ENCODE data around the gene RNMT. TPM values are rescaled to one million over a fixed set of nuclear protein-coding genes. Genes with fewer than 3 reads are reported as not detected.

Gene RNMT
- total RNA-seq, 2 experiments from 2014 or later, result 40.7 to 44.0 TPM

GRCh38 chr18:13809043-13809430, 82.6 kb downstream of the RNMT start:
- H3K9me3 Mint-ChIP-seq, result peaks cover 1% of the 10 kb centered on the region
- no peaks in the 10 kb centered on the region for H3K36me3 Mint-ChIP-seq
- H3K27ac Mint-ChIP-seq, result no peak overlapping the region
- ATAC-seq (ENCODE audit: low read depth) (no peak), DNase-seq (no peak)
- peaks cover 18% of the 10 kb centered on the region for H3K27me3 Mint-ChIP-seq
- H3K4me3 Mint-ChIP-seq, result no peak overlapping the region
- POLR2A ChIA-PET, result no interaction called here
- no peaks in the 10 kb centered on the region for H3K4me1 Mint-ChIP-seq

- no peaks in the 10 kb centered on the region for H3K36me3 Mint-ChIP-seq
- H3K9me3 Mint-ChIP-seq, result peaks cover 1% of the 10 kb centered on the region
- H3K27me3 Mint-ChIP-seq, result peaks cover 11% of the 10 kb centered on the region
- POLR2A ChIA-PET, result no interaction called here
- DNase-seq (no peak), ATAC-seq (ENCODE audit: low read depth) (no peak)
- H3K4me1 Mint-ChIP-seq, result no peaks in the 10 kb centered on the region
- no peak overlapping the region for H3K4me3 Mint-ChIP-seq
- no peak overlapping the region for H3K27ac Mint-ChIP-seq
These were observed 83.2 kb downstream of the RNMT start for GRCh38 chr18:13809531-13810255.

GRCh38 chr18:13810950-13811485, 84.5 kb downstream of the RNMT start:
- ATAC-seq (ENCODE audit: low read depth) (no peak), DNase-seq (no peak)
- Mint-ChIP-seq H3K27me3 (peaks cover 4% of the 10 kb centered on the region), H3K4me3 (no peak overlapping the region), H3K9me3 (no peaks in the 10 kb centered on the region), H3K27ac (no peak overlapping the region), H3K36me3 (no peaks in the 10 kb centered on the region), H3K4me1 (no peaks in the 10 kb centered on the region)
- POLR2A ChIA-PET, result no interaction called here

GRCh38 chr18:13811993-13812392, 85.5 kb downstream of the RNMT start:
- Mint-ChIP-seq H3K4me1 (no peaks in the 10 kb centered on the region), H3K36me3 (no peaks in the 10 kb centered on the region), H3K27me3 (peaks cover 4% of the 10 kb centered on the region), H3K9me3 (no peaks in the 10 kb centered on the region), H3K27ac (no peak overlapping the region), H3K4me3 (no peak overlapping the region)
- no peak for DNase-seq
- ATAC-seq (ENCODE audit: low read depth), result no peak
- POLR2A ChIA-PET, result no interaction called here

- Mint-ChIP-seq H3K4me1 (no peaks in the 10 kb centered on the region), H3K27ac (no peak overlapping the region), H3K4me3 (no peak overlapping the region), H3K27me3 (peaks cover 5% of the 10 kb centered on the region), H3K36me3 (no peaks in the 10 kb centered on the region), H3K9me3 (no peaks in the 10 kb centered on the region)
- peak; percentile 53 for DNase-seq
- peak; percentile 67 for ATAC-seq (ENCODE audit: low read depth)
- POLR2A ChIA-PET, result interaction anchor here (0.6 kb wide), 1 partner anchor 930 kb away, joined by 3 read pairs; no protein-coding TSS in a partner anchor
These were observed 86.9 kb downstream of the RNMT start for GRCh38 chr18:13813271-13813849.

Other genes starting within 250 kb of the RNMT start
- 10 to 100 TPM; 21.6 to 25.5 TPM for gene FAM210A, start 115 bp upstream of the RNMT start, total RNA-seq
- gene MC5R, start 97.5 kb downstream of the RNMT start, total RNA-seq, result under 1 TPM in 1 of 2 experiments, not detected in 1; 0.17 TPM
- not detected for gene MC2R, start 188.9 kb downstream of the RNMT start, total RNA-seq